Measurements from ENCODE around the gene HMGN1. TPM values are rescaled to one million over a fixed set of nuclear protein-coding genes. Genes with fewer than 3 reads are reported as not detected.
A peak's percentile ranks its signal among the peaks of the same experiment; 100 is the strongest.

HMGN1 gene
- total RNA-seq, 4 donors from 2014 or later: 170 to 255 (median 207) TPM

DNA sequence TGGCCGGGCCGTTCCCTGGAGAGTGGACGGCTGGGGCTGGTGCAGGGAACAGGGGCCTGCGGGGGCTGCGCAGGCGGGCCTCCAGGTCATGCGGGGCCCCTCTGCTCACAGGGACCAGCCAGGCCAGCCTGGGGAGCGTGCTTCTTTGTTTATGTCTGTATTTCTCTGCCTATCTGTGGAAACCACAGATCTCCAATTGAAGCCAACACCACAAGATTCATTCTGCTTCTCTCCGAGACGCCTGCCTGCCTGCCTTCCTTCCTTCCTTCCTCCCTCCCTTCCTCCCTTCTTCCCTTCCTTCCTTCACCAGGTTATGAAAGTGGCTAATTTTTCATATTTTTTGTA, 39.9 kb upstream of the HMGN1 start:
- peaks cover 18 to 27% of the 10 kb centered on the region in 2 donors for H3K36me3 ChIP-seq
- 6 to 9% methylated on average over 10 of the region's 10 CpGs for WGBS, 2 donors
- H3K9me3 ChIP-seq: no peaks in the 10 kb centered on the region
- no peaks in the 10 kb centered on the region for H3K27me3 ChIP-seq
- H3K4me1 ChIP-seq: peaks cover 12 to 16% of the 10 kb centered on the region in 2 donors
- no peak overlapping the region for H3K4me3 ChIP-seq (replicated peaks in 1 of 3)
- no peak for DNase-seq
- H3K27ac ChIP-seq: peak overlapping the region in 1 of 3 donors; percentile 72
- intact Hi-C loops (cut with DNase I): loop anchor here (5.0 kb wide), 2 partner anchors 36 to 76 kb away; partner anchors contain the start of gene BRWD1
- TF ChIP-seq, protein P1, sequence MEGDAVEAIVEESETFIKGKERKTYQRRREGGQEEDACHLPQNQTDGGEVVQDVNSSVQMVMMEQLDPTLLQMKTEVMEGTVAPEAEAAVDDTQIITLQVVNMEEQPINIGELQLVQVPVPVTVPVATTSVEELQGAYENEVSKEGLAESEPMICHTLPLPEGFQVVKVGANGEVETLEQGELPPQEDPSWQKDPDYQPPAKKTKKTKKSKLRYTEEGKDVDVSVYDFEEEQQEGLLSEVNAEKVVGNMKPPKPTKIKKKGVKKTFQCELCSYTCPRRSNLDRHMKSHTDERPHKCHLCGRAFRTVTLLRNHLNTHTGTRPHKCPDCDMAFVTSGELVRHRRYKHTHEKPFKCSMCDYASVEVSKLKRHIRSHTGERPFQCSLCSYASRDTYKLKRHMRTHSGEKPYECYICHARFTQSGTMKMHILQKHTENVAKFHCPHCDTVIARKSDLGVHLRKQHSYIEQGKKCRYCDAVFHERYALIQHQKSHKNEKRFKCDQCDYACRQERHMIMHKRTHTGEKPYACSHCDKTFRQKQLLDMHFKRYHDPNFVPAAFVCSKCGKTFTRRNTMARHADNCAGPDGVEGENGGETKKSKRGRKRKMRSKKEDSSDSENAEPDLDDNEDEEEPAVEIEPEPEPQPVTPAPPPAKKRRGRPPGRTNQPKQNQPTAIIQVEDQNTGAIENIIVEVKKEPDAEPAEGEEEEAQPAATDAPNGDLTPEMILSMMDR (IDR thresholded peaks at IDR 0.05): peak in 1 of 6 experiments; percentile 0
- TF ChIP-seq POLR2A (IDR thresholded peaks at IDR 0.05): no peak

DNA sequence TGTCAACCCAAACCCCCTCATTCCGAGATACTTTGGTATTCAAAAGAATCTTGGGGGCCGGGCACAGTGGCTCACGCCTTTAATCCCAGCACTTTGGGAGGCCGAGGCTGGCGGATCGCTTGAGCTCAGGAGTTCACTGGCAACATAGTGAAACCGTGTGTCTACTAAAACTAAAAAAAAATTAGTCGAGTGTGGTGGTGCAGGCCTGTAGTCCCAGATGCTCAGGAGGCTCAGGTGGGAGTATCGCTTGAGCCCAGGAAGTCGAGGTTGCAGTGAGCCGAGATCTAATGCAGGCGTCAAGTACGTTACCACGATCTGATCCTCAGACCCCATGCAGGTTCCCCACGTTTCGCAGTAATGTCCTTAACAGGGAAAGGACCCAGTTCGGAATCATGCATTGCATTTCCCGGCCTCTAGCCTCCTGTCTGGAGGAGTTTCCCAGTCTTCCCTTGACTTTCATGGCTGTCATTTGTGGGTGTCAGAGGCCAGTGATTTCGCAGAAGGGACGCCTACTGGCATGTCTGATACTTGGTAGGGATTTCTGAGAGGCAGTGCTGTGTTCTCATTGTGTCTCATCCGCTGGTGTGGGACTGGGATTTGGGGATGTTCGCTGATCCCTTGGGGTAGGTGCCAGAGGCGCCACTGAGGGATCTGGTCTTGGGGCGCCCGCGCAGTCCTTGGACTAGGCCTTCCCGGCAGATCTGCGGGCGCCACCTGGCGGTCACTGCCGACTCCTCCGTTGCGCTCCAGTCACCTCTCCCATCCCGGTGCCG, 39.3 kb upstream of the HMGN1 start:
- H3K36me3 ChIP-seq: peaks cover 16 to 21% of the 10 kb centered on the region in 2 donors
- peak overlapping the region in 2 of 3 donors; percentile 25 to 72 for H3K27ac ChIP-seq
- peak overlapping the region in 2 of 3 donors; percentile 24 to 44 for H3K4me3 ChIP-seq (replicated peaks in 1 of 3)
- H3K27me3 ChIP-seq: no peaks in the 10 kb centered on the region
- intact Hi-C loops (cut with DNase I): loop anchor here (5.0 kb wide), 2 partner anchors 36 to 76 kb away; partner anchors contain the start of gene BRWD1
- peaks cover 12 to 16% of the 10 kb centered on the region in 2 donors for H3K4me1 ChIP-seq
- DNase-seq: peak; percentile 89 to 92
- H3K9me3 ChIP-seq: no peaks in the 10 kb centered on the region
- no peak for TF ChIP-seq POLR2A (IDR thresholded peaks at IDR 0.05)
- TF ChIP-seq, protein P1 (IDR thresholded peaks at IDR 0.05): peak; percentile 76 to 92 (median 86)
- 28 to 32% methylated on average over 32 to 35 of the region's 35 CpGs for WGBS, 2 donors

DNA sequence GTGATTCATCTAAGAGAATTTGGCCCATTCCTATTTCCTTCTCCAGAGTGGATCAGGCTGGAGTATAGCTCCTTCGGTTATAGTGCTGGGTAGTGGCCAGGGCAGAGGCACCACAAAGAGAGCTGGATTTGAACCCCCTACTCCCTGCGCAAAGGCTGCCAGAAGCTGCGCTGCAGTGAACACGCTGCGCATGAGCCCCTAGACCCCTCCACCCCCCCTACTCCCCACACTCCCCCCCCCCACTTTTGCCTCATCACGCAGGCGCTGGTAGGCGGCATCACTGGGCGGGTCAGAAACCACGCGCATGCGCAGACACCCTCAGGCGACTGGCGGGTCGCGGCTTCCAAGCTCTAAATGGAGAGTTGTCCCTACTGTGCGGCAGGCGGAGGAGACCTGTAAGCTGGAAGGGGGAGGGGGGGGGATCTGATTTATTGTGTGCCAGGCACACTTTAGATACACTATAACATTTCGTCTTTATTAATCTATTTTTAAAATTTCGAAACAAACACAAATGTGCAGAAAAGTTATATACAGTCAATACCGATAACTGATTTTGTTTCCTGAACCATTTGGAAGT, 38.7 kb upstream of the HMGN1 start:
- Histone ChIP-seq H3K27ac (peak overlapping the region; percentile 22 to 72 (median 30)), H3K4me3 (replicated peaks in 1 of 3) (peak overlapping the region in 2 of 3 donors; percentile 24 to 44), H3K27me3 (no peaks in the 10 kb centered on the region), H3K9me3 (no peaks in the 10 kb centered on the region), H3K36me3 (peaks cover 9 to 14% of the 10 kb centered on the region in 2 donors), H3K4me1 (peaks cover 12 to 16% of the 10 kb centered on the region in 2 donors)
- intact Hi-C loops (cut with DNase I): loop anchor here (5.0 kb wide), 2 partner anchors 35 to 75 kb away; partner anchors contain the start of gene BRWD1
- peak in 1 of 2 donors; percentile 38 for TF ChIP-seq POLR2A (IDR thresholded peaks at IDR 0.05)
- TF ChIP-seq, protein P1 (IDR thresholded peaks at IDR 0.05): no peak
- peak; percentile 84 to 91 for DNase-seq
- 13 to 31% methylated on average over 16 to 21 of the region's 21 CpGs for WGBS, 2 donors

DNA sequence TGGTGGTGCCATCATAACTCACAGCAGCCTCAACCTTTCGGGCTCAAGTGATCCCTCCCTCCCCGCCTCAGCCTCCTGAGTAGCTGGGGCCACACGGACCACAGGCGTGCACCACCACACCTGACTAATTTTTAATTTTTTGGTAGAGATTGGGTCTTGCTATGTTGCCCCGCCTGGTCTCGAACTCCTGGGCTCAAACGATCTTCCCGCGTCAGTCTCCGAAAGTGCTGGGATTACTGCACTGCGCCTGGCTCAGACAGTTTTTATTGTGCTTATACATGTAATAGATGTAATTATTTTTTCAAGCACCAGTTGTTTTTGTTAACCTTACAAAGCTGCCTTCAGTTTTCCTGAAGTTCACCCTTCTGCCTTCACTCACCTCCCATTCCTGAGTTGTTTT, 38.0 kb upstream of the HMGN1 start:
- WGBS, 2 donors: 97 to 99% methylated on average over 11 of the region's 11 CpGs
- Histone ChIP-seq H3K27me3 (no peaks in the 10 kb centered on the region), H3K36me3 (peaks cover 3 to 8% of the 10 kb centered on the region in 2 donors), H3K9me3 (no peaks in the 10 kb centered on the region), H3K4me3 (replicated peaks in 1 of 3) (no peak overlapping the region), H3K27ac (peak overlapping the region in 2 of 3 donors; percentile 22 to 72), H3K4me1 (peaks cover 12 to 16% of the 10 kb centered on the region in 2 donors)
- TF ChIP-seq POLR2A (IDR thresholded peaks at IDR 0.05): no peak
- TF ChIP-seq, protein P1 (IDR thresholded peaks at IDR 0.05): no peak
- DNase-seq: no peak
- intact Hi-C loops (cut with DNase I): loop anchor here (5.0 kb wide), 2 partner anchors 35 to 75 kb away; partner anchors contain the start of gene BRWD1
